ENCODE results near the gene PLEKHG4.

Gene PLEKHG4

GRCh38 chr16:67291461-67291860 lies 12.1 kb downstream of the PLEKHG4 start:
- Histone ChIP-seq H3K36me3 (ENCODE audit: low read length) (no peaks in the 10 kb centered on the region), H3F3A (ENCODE audit: insufficient read depth) (no peaks in the 10 kb centered on the region), H3K9ac (ENCODE audit: low read length) (no peak overlapping the region), H3K9me2 (replicated peaks; ENCODE audit: insufficient read depth, low read length) (no peaks in the 10 kb centered on the region), H2AFZ (ENCODE audit: low read depth, low read length, severe bottlenecking) (no peak overlapping the region), H3K4me3 (ENCODE audit: insufficient read depth, low read length, poor library complexity, severe bottlenecking) (no peak overlapping the region), H3K79me2 (ENCODE audit: insufficient read depth, low read length) (no peaks in the 10 kb centered on the region), H3K27me3 (ENCODE audit: low read length) (no peaks in the 10 kb centered on the region), H4K20me1 (ENCODE audit: low read depth, low read length) (no peaks in the 10 kb centered on the region), H3K4me2 (ENCODE audit: low read depth, low read length, poor library complexity, severe bottlenecking) (no peak overlapping the region), H3K9me3 (ENCODE audit: insufficient read depth, low read length) (no peaks in the 10 kb centered on the region), H3K27ac (ENCODE audit: low read depth, low read length) (no peak overlapping the region)
- TF ChIP-seq EZH2phosphoT487 (conservative IDR thresholded peaks at IDR 0.05; ENCODE audit: low read length) (no peak), CTCF (IDR thresholded peaks at IDR 0.05; ENCODE audit: insufficient read depth, low read length, poor library complexity, severe bottlenecking) (no peak)

DNA sequence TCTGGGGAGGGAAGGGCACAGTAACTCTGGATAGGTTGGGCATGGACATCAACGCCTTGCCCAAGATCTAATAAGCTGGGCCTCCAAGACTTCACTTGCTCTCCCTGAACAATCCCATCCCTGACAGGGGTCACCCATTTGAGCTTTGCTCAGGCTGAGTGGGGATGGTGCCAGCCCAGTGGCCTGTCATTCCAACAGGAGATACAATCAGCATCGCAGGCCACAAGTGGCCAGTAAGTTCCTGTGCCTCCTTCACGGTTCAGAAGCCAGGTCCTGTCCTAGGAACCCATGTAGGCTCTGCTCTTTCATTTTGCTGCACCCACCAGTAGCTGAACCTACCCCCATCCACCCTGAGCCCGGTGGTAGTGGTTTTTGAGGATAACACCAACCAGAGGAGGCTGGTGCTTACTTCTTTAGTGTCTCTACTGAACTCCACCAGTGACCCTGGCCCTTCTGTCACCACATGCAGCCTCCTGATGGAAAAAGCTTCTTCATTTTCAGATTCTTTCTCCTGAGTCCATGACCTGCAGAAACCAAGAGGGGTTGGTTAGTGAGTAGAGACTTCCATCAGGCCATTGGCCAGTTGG lies 14.9 kb downstream of the PLEKHG4 start:
- TF ChIP-seq CTCF (IDR thresholded peaks at IDR 0.05; ENCODE audit: insufficient read depth, low read length, poor library complexity, severe bottlenecking) = no peak
- TF ChIP-seq EZH2phosphoT487 (conservative IDR thresholded peaks at IDR 0.05; ENCODE audit: low read length) = no peak
- no peaks in the 10 kb centered on the region for H4K20me1 ChIP-seq (ENCODE audit: low read depth, low read length)
- H3K9me3 ChIP-seq (ENCODE audit: insufficient read depth, low read length) = no peaks in the 10 kb centered on the region
- H3K36me3 ChIP-seq (ENCODE audit: low read length) = no peaks in the 10 kb centered on the region
- H3K4me2 ChIP-seq (ENCODE audit: low read depth, low read length, poor library complexity, severe bottlenecking) = no peak overlapping the region
- no peaks in the 10 kb centered on the region for H3K9me2 ChIP-seq (replicated peaks; ENCODE audit: insufficient read depth, low read length)
- H3F3A ChIP-seq (ENCODE audit: insufficient read depth) = no peaks in the 10 kb centered on the region
- no peaks in the 10 kb centered on the region for H3K79me2 ChIP-seq (ENCODE audit: insufficient read depth, low read length)
- no peak overlapping the region for H2AFZ ChIP-seq (ENCODE audit: low read depth, low read length, severe bottlenecking)
- no peak overlapping the region for H3K4me3 ChIP-seq (ENCODE audit: insufficient read depth, low read length, poor library complexity, severe bottlenecking)
- no peak overlapping the region for H3K27ac ChIP-seq (ENCODE audit: low read depth, low read length)
- H3K27me3 ChIP-seq (ENCODE audit: low read length) = no peaks in the 10 kb centered on the region
- H3K9ac ChIP-seq (ENCODE audit: low read length) = no peak overlapping the region

DNA sequence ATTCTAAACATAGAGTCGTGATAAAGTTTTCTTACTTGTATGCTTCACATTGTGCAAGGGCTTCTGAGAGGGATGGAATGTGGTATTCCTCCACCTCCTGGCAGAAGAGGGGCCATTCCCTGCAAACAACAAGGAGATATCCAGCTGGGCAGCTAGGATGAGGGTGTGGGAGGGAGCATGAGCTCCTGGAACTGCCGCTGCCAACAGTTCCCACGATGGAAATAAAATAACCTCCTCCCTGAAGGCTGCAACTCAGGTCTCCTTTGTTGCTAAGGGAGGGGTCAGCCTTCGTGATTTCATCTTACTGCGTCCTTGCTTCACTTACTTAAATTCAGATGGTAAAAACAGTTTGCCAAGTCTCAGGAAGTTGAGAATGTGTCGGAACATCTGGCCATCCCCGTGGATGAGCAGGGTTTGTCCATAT lies 15.6 kb downstream of the PLEKHG4 start:
- H3K27ac ChIP-seq (ENCODE audit: low read depth, low read length) = no peak overlapping the region
- no peak for TF ChIP-seq EZH2phosphoT487 (conservative IDR thresholded peaks at IDR 0.05; ENCODE audit: low read length)
- no peak for TF ChIP-seq CTCF (IDR thresholded peaks at IDR 0.05; ENCODE audit: insufficient read depth, low read length, poor library complexity, severe bottlenecking)
- no peaks in the 10 kb centered on the region for H4K20me1 ChIP-seq (ENCODE audit: low read depth, low read length)
- H3K27me3 ChIP-seq (ENCODE audit: low read length) = no peaks in the 10 kb centered on the region
- no peak overlapping the region for H2AFZ ChIP-seq (ENCODE audit: low read depth, low read length, severe bottlenecking)
- H3K9me3 ChIP-seq (ENCODE audit: insufficient read depth, low read length) = no peaks in the 10 kb centered on the region
- H3K36me3 ChIP-seq (ENCODE audit: low read length) = no peaks in the 10 kb centered on the region
- H3K79me2 ChIP-seq (ENCODE audit: insufficient read depth, low read length) = no peaks in the 10 kb centered on the region
- H3K9me2 ChIP-seq (replicated peaks; ENCODE audit: insufficient read depth, low read length) = no peaks in the 10 kb centered on the region
- H3K4me3 ChIP-seq (ENCODE audit: insufficient read depth, low read length, poor library complexity, severe bottlenecking) = no peak overlapping the region
- no peaks in the 10 kb centered on the region for H3F3A ChIP-seq (ENCODE audit: insufficient read depth)
- no peak overlapping the region for H3K9ac ChIP-seq (ENCODE audit: low read length)
- no peak overlapping the region for H3K4me2 ChIP-seq (ENCODE audit: low read depth, low read length, poor library complexity, severe bottlenecking)
